HuH-7.5 (cell line): ENCODE data around the gene ERG28.
A peak's percentile ranks its signal among the peaks of the same experiment; 100 is the strongest.

Source experiments
- DNase-seq: peaks from one replicate; pipeline ENCODE4 v3.0.0; 2011; ENCODE audit warnings: low spot score

The ERG28 gene

GRCh38 chr14:75658957-75659356 lies 1.7 kb downstream of the ERG28 start:
- no peak for DNase-seq

- no peak for DNase-seq
Measured at GRCh38 chr14:75657331-75657730, 3.3 kb downstream of the ERG28 start.

GRCh38 chr14:75655235-75655634 lies 5.4 kb downstream of the ERG28 start:
- no peak for DNase-seq

GRCh38 chr14:75654127-75654732 lies 6.4 kb downstream of the ERG28 start:
- DNase-seq, result peak; percentile 54

GRCh38 chr14:75653563-75653962 lies 7.1 kb downstream of the ERG28 start:
- no peak for DNase-seq

- no peak for DNase-seq
Measured at GRCh38 chr14:75650253-75651058, 10.2 kb downstream of the ERG28 start.

- no peak for DNase-seq
Measured at GRCh38 chr14:75649773-75650172, 10.9 kb downstream of the ERG28 start.

- DNase-seq, result no peak
Measured at GRCh38 chr14:75649337-75649736, 11.3 kb downstream of the ERG28 start.

GRCh38 chr14:75648066-75648838 lies 12.4 kb downstream of the ERG28 start:
- DNase-seq, result peak; percentile 40

GRCh38 chr14:75647640-75648039 lies 13.0 kb downstream of the ERG28 start:
- no peak for DNase-seq

GRCh38 chr14:75646762-75647161 lies 13.9 kb downstream of the ERG28 start:
- no peak for DNase-seq

GRCh38 chr14:75645056-75645455 lies 15.6 kb downstream of the ERG28 start:
- DNase-seq, result no peak

- no peak for DNase-seq
Measured at GRCh38 chr14:75643985-75644384, 16.7 kb downstream of the ERG28 start.

GRCh38 chr14:75640876-75641275 lies 19.8 kb downstream of the ERG28 start:
- no peak for DNase-seq

- no peak for DNase-seq
Measured at GRCh38 chr14:75636100-75636692, 24.5 kb downstream of the ERG28 start.

- DNase-seq, result no peak
Measured at GRCh38 chr14:75634848-75635247, 25.8 kb downstream of the ERG28 start.

GRCh38 chr14:75631453-75631831 lies 29.2 kb downstream of the ERG28 start:
- no peak for DNase-seq

- no peak for DNase-seq
Measured at GRCh38 chr14:75630695-75631452, 29.8 kb downstream of the ERG28 start.

- DNase-seq, result no peak
Measured at GRCh38 chr14:75628816-75629215, 31.9 kb downstream of the ERG28 start.

- DNase-seq, result no peak
Measured at GRCh38 chr14:75627406-75627805, 33.3 kb downstream of the ERG28 start.

- no peak for DNase-seq
Measured at GRCh38 chr14:75626863-75627262, 33.8 kb downstream of the ERG28 start.

- DNase-seq, result no peak
Measured at GRCh38 chr14:75626396-75626795, 34.3 kb downstream of the ERG28 start.
